ENCODE results near the gene MARVELD1.

- TF ChIP-seq CTCF (IDR thresholded peaks at IDR 0.05) (no peak), POLR2A (IDR thresholded peaks at IDR 0.05) (no peak)
These were observed 9.5 kb downstream of the MARVELD1 start for GRCh38 chr10:97723001-97723400.

All from heart left ventricle (tissue), 13 donors.